IPS DF 6.9 (cell line): ENCODE measurements around the gene PRPH.
"Not testable (repeated sequence)": the region's sequence is repeated elsewhere in the genome, so short reads cannot be mapped to it uniquely, and the experiment has no call there.

Source experiments
- DNase-seq: peaks from one replicate; pipeline ENCODE4 v3.0.0-alpha.2; 2013; ENCODE audit warnings: low read depth, low spot score
- H3K27ac ChIP-seq: one replicate; pipeline ENCODE4 v1.5.1; 2013; ENCODE audit warnings: low read length, control low read depth
- H3K27me3 ChIP-seq: 2 replicates; pipeline ENCODE4 v1.6.1; 2013; ENCODE audit warnings: mild to moderate bottlenecking, low read length; ENCODE audit not compliant: control insufficient read depth, insufficient read depth
- H3K36me3 ChIP-seq: 2 replicates; pipeline ENCODE4 v1.6.1; 2013; ENCODE audit warnings: low read length; ENCODE audit not compliant: control insufficient read depth, insufficient read depth
- H3K4me1 ChIP-seq: 2 replicates; pipeline ENCODE4 v1.6.1; 2013; ENCODE audit warnings: low read length; ENCODE audit not compliant: control insufficient read depth, insufficient read depth
- H3K4me3 ChIP-seq: 2 replicates; pipeline ENCODE4 v1.5.1; 2013; ENCODE audit warnings: mild to moderate bottlenecking, low read length
- H3K9me3 ChIP-seq: 2 replicates; pipeline ENCODE4 v1.6.1; 2013; ENCODE audit warnings: low read length, inconsistent platforms; ENCODE audit not compliant: control insufficient read depth, insufficient read depth
- WGBS: extraction: QIAGEN DNeasy Blood & Tissue Kit; methylation state at CpG from one replicate; pipeline ENCODE4 v1.1.7; 2013; ENCODE audit warnings: mixed read lengths, missing lambda C conversion rate; ENCODE audit not compliant: insufficient read length, insufficient coverage; 5-methylcytosine and 5-hydroxymethylcytosine counted together

PRPH gene

DNA sequence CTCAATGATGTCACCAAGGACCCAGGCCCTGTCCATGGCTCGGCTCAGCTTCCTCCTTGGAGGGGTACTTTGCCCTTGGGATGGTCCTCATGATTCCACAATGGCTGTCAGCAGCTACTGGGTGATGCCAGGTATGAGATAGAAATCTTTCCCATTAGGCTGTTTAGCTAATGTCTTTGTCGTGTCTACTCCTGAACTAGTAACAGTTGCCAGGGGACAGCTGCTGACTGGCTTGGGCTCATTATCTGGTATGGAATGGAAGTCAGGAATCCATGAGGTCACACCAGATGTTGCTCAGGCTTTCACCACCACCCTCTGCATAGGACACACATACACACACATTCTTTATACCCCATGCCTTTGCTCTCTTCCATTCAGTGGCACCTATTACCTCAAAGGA lies 9.2 kb downstream of the PRPH start:
- WGBS: no CpG with 5 or more reads among the region's 2 CpGs

DNA sequence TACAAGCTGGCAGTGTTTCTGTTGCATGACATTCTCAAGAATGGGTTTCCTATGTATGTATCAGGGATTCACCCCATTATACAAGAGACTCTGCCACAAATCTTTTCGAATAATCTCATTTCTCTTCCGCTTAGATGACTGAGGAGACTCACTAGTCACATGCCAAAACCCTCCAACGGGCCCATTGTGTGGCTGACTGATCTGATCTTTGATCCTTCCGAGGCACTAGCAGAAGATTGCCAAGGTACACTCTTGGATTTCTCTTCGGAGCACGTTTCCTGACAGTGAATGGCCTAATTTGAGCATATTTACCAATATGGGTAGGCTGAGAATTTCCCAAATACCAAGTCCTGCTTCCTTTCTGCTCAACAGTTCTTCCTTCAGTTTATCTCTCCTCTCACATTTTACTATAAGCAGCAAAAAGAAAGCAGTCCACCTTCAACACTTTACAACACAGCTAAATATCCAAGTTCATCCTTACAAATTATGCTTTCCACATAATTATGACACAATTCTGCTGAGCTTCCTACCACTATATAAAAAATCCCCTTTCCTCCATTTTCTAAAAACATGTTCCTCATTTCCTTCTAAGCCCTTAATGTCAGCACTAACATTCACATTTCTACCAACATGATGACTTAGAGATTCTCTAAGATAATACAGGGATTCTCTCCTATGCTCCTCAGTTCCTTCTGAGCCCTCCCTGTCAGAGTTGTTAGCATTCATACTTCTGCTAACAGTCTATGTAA lies 11.0 kb downstream of the PRPH start:
- H3K4me1 ChIP-seq: no peaks in the 10 kb centered on the region
- no CpG with 5 or more reads among the region's 6 CpGs for WGBS
- no peaks in the 10 kb centered on the region for H3K27me3 ChIP-seq
- H3K9me3 ChIP-seq: no peaks in the 10 kb centered on the region
- H3K4me3 ChIP-seq: no peak overlapping the region
- H3K27ac ChIP-seq: no peak overlapping the region
- no peaks in the 10 kb centered on the region for H3K36me3 ChIP-seq
- DNase-seq: no peak

More for the DNA sequence above, 9.2 kb downstream of the PRPH start:
- Histone ChIP-seq H3K4me1 (no peaks in the 10 kb centered on the region), H3K27me3 (no peaks in the 10 kb centered on the region), H3K4me3 (no peak overlapping the region), H3K9me3 (no peaks in the 10 kb centered on the region), H3K36me3 (no peaks in the 10 kb centered on the region), H3K27ac (no peak overlapping the region)
- DNase-seq: no peak

DNA sequence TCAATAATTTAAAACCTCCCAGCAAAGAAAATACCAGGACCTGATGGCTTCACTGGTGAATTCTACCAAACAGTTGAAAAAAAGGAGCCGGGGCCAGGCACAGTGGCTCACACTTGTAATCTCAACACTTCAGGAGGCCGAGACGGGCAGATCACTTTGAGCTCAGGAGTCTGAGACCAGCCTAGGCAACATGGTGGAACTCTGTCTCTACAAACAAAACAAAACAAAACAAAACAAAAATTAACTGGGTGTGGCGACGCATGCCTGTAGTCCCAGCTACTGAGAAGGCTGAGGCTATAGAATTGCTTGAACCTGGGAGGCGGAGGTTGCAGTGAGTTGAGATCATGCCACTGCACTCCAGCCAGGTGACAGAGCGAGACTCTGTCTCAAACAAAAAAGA lies 14.4 kb downstream of the PRPH start:
- H3K4me1 ChIP-seq: no peaks in the 10 kb centered on the region
- H3K27me3 ChIP-seq: no peaks in the 10 kb centered on the region
- no CpG with 5 or more reads among the region's 7 CpGs for WGBS
- H3K4me3 ChIP-seq: no peak overlapping the region
- no peaks in the 10 kb centered on the region for H3K36me3 ChIP-seq
- no peaks in the 10 kb centered on the region for H3K9me3 ChIP-seq
- H3K27ac ChIP-seq: no peak overlapping the region
- DNase-seq: no peak

DNA sequence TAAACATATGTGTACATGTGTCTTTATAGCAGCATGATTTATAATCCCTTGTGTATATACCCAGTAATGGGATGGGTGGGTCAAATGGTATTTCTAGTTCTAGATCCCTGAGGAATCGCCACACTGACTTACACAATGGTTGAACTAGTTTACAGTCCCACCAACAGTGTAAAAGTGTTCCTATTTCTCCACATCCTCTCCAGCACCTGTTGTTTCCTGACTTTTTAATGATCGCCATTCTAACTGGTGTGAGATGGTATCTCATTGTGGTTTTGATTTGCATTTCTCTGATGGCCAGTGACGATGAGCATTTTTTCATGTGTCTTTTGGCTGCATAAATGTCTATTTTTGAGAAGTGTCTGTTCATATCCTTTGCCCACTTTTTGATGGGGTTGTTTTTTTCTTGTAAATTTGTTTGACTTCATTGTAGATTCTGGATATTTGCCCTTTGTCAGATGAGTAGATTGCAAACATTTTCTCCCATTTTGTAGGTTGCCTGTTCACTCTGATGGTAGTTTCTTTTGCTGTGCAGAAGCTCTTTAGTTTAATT lies 15.6 kb downstream of the PRPH start:
- no CpG with 5 or more reads among the region's 3 CpGs for WGBS
- not testable (repeated sequence) for H3K36me3 ChIP-seq, H3K27me3 ChIP-seq, H3K9me3 ChIP-seq, H3K4me1 ChIP-seq, DNase-seq, H3K27ac ChIP-seq, H3K4me3 ChIP-seq

DNA sequence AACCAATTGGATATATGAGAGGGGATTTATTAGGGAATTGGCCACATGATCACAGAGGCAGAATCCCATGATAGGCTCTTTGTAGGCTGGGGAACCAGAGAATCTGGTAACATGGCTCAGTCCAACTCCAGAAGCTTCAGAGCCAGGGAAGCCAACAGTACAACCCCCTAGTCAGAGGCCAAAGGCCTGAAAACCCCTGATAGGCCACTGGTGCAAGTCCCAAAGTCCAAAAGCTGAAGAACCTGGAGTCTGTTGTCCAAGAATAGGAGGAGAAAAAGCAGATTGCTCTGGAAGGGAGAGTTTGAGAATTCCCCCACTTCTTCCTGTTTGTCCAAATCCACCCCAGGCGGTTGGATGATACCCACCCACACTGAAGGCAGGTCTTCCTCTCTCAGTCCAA lies 19.9 kb downstream of the PRPH start:
- no peaks in the 10 kb centered on the region for H3K36me3 ChIP-seq
- no peak overlapping the region for H3K4me3 ChIP-seq
- WGBS: no CpG with 5 or more reads among the region's 1 CpG
- no peaks in the 10 kb centered on the region for H3K9me3 ChIP-seq
- no peaks in the 10 kb centered on the region for H3K27me3 ChIP-seq
- no peaks in the 10 kb centered on the region for H3K4me1 ChIP-seq
- DNase-seq: no peak
- no peak overlapping the region for H3K27ac ChIP-seq

DNA sequence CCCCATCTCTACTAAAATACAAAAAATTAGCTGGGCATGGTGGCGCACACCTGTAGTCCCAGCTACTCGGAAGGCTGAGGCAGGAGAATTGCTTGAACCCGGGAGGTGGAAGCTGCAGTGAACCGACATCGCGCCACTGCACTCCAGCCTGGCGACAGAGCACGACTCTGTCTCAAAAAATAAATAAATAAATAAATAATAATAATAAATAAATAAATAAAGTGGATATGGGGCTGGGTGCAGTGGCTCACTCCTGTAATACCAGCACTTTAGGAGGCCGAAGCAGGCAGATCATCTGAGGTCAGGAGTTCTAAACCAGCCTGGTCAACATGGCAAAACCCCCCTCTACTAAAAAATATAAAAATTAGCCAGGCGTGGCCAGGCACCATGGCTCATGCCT lies 22.2 kb downstream of the PRPH start:
- not testable (repeated sequence) for H3K36me3 ChIP-seq, H3K9me3 ChIP-seq, H3K27ac ChIP-seq, H3K4me3 ChIP-seq, H3K27me3 ChIP-seq, H3K4me1 ChIP-seq, DNase-seq
- WGBS: no CpG with 5 or more reads among the region's 10 CpGs

DNA sequence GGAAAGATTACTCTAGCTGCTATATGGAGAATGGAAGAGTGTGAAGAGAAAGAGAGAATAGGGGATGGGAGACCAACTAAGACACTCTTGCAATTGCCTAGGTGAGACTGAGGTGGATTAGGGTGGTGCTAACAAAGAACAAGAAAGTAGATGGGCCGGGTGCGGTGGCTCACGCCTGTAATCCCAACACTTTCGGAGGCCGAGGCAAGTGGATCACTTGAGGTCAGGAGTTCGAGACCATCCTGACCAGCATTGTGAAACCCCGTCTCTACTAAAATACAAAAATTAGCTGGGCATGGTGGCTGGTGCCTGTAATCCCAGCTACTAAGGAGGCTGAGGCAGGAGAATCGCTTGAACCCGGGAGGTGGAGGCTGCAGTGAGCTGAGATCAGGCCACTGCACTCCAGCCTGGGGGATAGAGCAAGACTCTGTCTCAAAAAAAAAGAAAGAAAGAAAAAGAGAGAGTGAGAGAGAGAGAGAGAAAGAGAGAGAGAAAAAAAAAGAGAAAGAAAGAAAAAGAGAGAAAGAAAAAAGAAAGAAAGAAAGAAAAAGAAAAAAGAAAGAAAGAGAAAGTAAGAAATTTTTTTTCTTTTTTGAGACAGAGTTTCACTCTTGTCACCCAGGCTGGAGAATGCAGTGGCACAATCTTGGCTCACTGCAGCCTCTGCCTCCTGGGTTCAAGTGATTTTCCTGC lies 25.6 kb downstream of the PRPH start:
- H3K27me3 ChIP-seq, H3K4me3 ChIP-seq, H3K9me3 ChIP-seq, H3K4me1 ChIP-seq, DNase-seq, H3K27ac ChIP-seq, H3K36me3 ChIP-seq: not testable (repeated sequence)
- no CpG with 5 or more reads among the region's 9 CpGs for WGBS

DNA sequence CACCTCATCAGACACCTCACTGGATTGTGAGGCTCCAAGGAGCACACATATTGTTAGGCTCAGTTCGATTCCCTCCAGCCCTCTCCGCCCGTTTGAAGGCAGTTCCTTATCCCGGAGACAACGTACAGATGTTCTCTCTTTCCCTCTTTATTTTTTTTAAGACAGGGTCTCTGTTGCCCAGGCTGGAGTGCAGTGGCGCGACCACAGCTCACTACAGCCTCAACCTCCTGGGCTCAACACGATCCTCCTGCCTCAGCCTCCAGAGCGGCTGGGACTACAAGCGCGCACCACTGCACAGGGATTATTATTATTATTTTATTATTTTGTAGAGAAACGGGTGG lies 27.4 kb downstream of the PRPH start:
- H3K9me3 ChIP-seq: no peaks in the 10 kb centered on the region
- no peak for DNase-seq
- peaks cover 12% of the 10 kb centered on the region for H3K36me3 ChIP-seq
- WGBS: no CpG with 5 or more reads among the region's 12 CpGs
- H3K4me1 ChIP-seq: 0 out of 2 replicates have a peak, but pooled peaks cover 1% of the 10 kb centered on the region
- no peak overlapping the region for H3K27ac ChIP-seq
- H3K4me3 ChIP-seq: peak overlapping the region; percentile 66; the same call in 1 of the 2 replicates
- H3K27me3 ChIP-seq: no peaks in the 10 kb centered on the region

DNA sequence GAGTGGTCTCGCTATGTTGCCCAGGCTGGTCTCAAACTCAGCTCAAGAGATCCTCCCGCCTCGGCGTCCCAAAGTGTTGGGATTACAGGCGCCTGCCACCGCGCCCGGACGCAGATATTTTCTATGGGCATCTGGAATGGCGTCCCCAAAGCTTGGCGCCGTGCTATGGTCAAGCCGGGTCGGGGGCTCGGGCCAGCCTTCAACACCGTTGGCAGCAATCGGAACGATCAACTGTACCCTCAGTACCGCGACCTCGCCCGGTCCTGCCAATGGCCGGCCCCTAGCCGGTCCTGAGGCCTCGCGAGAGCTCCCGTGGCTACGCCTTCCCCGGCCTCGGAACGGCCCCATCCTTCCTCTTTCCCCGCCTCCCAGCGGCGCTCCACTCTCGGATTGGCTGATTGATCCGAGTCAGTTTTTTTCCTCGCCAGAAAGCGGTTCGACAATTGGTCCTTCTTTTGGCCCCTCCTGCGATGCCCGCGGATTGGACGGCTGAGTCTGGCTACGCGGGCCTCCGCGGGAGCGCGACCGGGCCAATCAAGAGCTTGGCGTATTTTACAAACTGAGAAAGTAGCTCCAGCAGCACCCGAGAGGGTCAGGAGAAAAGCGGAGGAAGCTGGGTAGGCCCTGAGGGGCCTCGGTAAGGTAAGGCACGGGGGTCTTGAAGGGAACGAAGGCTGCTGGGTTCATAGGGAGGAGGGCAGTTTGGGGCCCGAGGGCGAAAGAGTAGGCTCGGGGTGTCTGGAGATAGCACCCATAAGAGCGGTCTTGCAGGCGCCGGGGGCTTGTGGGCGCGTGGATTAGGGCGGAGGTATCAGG lies 28.0 kb downstream of the PRPH start, which contains the start of gene TROAP:
TSS of gene TROAP (plus strand) at position 548 of the 816 bp plus-strand sequence. CDS start 354 bp downstream, outside the sequence.
- DNase-seq: peak; percentile 96

DNA sequence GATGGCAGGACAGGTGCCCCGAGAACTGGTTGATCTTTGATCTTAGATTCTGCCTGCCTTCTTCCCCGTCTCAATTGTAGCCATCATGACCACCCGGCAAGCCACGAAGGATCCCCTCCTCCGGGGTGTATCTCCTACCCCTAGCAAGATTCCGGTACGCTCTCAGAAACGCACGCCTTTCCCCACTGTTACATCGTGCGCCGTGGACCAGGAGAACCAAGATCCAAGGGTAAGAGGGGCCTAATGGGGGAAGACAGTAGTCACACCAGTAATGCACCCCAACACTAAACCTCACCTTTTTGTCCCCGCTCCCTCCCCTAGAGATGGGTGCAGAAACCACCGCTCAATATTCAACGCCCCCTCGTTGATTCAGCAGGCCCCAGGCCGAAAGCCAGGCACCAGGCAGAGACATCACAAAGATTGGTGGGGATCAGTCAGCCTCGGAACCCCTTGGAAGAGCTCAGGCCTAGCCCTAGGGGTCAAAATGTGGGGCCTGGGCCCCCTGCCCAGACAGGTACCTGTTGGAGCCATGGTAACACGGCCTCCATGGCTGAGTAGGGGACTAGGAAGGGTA lies 28.7 kb downstream of the PRPH start:
- 0 out of 2 replicates have a peak, but pooled peaks cover 1% of the 10 kb centered on the region for H3K4me1 ChIP-seq
- DNase-seq: no peak
- H3K4me3 ChIP-seq: peak overlapping the region; percentile 68; the same call in 1 of the 2 replicates
- H3K27ac ChIP-seq: no peak overlapping the region
- no CpG with 5 or more reads among the region's 19 CpGs for WGBS
- H3K27me3 ChIP-seq: no peaks in the 10 kb centered on the region
- H3K9me3 ChIP-seq: no peaks in the 10 kb centered on the region
- peaks cover 13% of the 10 kb centered on the region for H3K36me3 ChIP-seq

More for the DNA sequence above, 28.0 kb downstream of the PRPH start, which contains the start of gene TROAP:
- WGBS: no CpG with 5 or more reads among the region's 65 CpGs
- Histone ChIP-seq H3K27ac (no peak within 1 kb of the TSS), H3K36me3 (peaks cover 13% of the 10 kb centered on the region), H3K4me3 (peak within 1 kb of the TSS; percentile 68; the same call in 1 of the 2 replicates), H3K4me1 (0 out of 2 replicates have a peak, but pooled peaks cover 1% of the 10 kb centered on the region), H3K9me3 (no peaks in the 10 kb centered on the region), H3K27me3 (no peaks in the 10 kb centered on the region)
